MM.1S (cell line): ENCODE measurements around the gene CDK5RAP2.

Source experiments
- DNase-seq: peaks from one replicate; pipeline ENCODE4 v3.0.0-alpha.2; 2015
- H2AFZ ChIP-seq: fragments of 300-600 bp; sonication (generic); 2 replicates; pipeline ENCODE4 v1.6.0; 2016; ENCODE audit warnings: antibody characterized with exemption, low read length
- H3F3A ChIP-seq: fragments of 300-600 bp; sonication (generic); 2 replicates; pipeline ENCODE4 v1.6.1; 2016; ENCODE audit warnings: mild to moderate bottlenecking, antibody characterized with exemption, low read length, moderate library complexity, mixed read lengths; ENCODE audit not compliant: insufficient read depth
- H3K27ac ChIP-seq: fragments of 300-600 bp; sonication (generic); 2 replicates; pipeline ENCODE4 v1.5.1; 2016; ENCODE audit warnings: mild to moderate bottlenecking, low read length
- H3K27me3 ChIP-seq: fragments of 300-600 bp; sonication (generic); replicated peaks from 2 replicates; pipeline ENCODE4 v1.6.0; 2016; ENCODE audit warnings: low read length; ENCODE audit not compliant: insufficient read depth
- H3K36me3 ChIP-seq: fragments of 300-600 bp; sonication (generic); replicated peaks from 2 replicates; pipeline ENCODE4 v1.6.1; 2016; ENCODE audit warnings: mild to moderate bottlenecking, low read length, mixed read lengths; ENCODE audit not compliant: insufficient read depth
- H3K4me1 ChIP-seq: fragments of 300-600 bp; sonication (generic); 2 replicates; pipeline ENCODE4 v1.6.1; 2016; ENCODE audit warnings: low read length, mixed read lengths
- H3K4me2 ChIP-seq: fragments of 300-600 bp; sonication (generic); 2 replicates; pipeline ENCODE4 v1.6.0; 2016; ENCODE audit warnings: low read depth, low read length
- H3K4me3 ChIP-seq: fragments of 300-600 bp; sonication (generic); 2 replicates; pipeline ENCODE4 v1.5.1; 2016; ENCODE audit warnings: low read length, mixed read lengths
- H3K79me2 ChIP-seq: fragments of 300-600 bp; sonication (generic); 2 replicates; pipeline ENCODE4 v1.6.1; 2016; ENCODE audit warnings: mixed run types, low read length, mixed read lengths
- H3K9ac ChIP-seq: fragments of 300-600 bp; sonication (generic); 2 replicates; pipeline ENCODE4 v1.6.1; 2016; ENCODE audit warnings: low read length, mixed read lengths
- H3K9me2 ChIP-seq: fragments of 300-600 bp; sonication (generic); replicated peaks from 2 replicates; pipeline ENCODE4 v1.6.1; 2016; ENCODE audit warnings: mild to moderate bottlenecking, low read length, mixed read lengths; ENCODE audit not compliant: insufficient read depth
- H3K9me3 ChIP-seq: fragments of 300-600 bp; sonication (generic); replicated peaks from 2 replicates; pipeline ENCODE4 v1.6.1; 2016; ENCODE audit warnings: mild to moderate bottlenecking, low read length, mixed read lengths; ENCODE audit not compliant: insufficient read depth
- H4K20me1 ChIP-seq: fragments of 300-600 bp; sonication (generic); 2 replicates; pipeline ENCODE4 v1.6.1; 2016; ENCODE audit warnings: mild to moderate bottlenecking, low read length, moderate library complexity, mixed read lengths; ENCODE audit not compliant: insufficient read depth
- EZH2 ChIP-seq: fragments of 300-600 bp; sonication (generic); optimal IDR thresholded peaks from 2 replicates; pipeline ENCODE3; 2017; ENCODE audit warnings: low read depth, mild to moderate bottlenecking, antibody characterized with exemption, low read length, mixed read lengths
- EZH2phosphoT487 ChIP-seq: fragments of 300-600 bp; sonication (generic); IDR thresholded peaks from 2 replicates; pipeline ENCODE4 v1.6.1; 2018; ENCODE audit warnings: antibody characterized with exemption, low read length
- TF ChIP-seq, protein P1 (sequence below): fragments of 300-600 bp; sonication (generic); IDR thresholded peaks from 2 replicates; pipeline ENCODE4 v1.5.1; 2016; ENCODE audit warnings: antibody characterized with exemption, low read length, mixed read lengths

Gene CDK5RAP2

DNA sequence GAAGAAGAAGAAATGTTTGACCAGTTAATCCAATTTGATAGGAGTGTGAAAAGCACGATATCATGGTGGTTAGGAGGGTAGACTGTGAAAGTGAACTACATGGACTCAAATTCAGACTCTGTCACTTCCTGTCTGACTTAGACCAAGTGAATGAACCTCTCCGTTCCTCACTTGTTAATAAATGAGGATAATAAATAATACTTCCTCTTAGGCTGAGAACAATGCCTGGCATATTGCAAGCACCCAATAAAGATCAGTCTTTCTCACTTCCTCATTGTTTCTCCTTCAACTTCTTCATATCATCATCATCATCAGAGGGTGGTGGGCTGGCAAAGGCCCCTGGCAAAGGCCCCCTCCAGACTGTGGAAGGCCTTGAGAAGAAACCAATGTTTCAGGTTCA is 148.7 kb downstream of the CDK5RAP2 start:
- H3F3A ChIP-seq = peaks cover 3% of the 10 kb centered on the region; the same call in 1 of the 2 replicates
- no peak for DNase-seq
- H3K27me3 ChIP-seq = no peaks in the 10 kb centered on the region
- H3K4me1 ChIP-seq = no peaks in the 10 kb centered on the region
- H3K4me3 ChIP-seq = no peak overlapping the region
- no peak overlapping the region for H3K9ac ChIP-seq
- no peak for TF ChIP-seq EZH2
- TF ChIP-seq, protein P1, sequence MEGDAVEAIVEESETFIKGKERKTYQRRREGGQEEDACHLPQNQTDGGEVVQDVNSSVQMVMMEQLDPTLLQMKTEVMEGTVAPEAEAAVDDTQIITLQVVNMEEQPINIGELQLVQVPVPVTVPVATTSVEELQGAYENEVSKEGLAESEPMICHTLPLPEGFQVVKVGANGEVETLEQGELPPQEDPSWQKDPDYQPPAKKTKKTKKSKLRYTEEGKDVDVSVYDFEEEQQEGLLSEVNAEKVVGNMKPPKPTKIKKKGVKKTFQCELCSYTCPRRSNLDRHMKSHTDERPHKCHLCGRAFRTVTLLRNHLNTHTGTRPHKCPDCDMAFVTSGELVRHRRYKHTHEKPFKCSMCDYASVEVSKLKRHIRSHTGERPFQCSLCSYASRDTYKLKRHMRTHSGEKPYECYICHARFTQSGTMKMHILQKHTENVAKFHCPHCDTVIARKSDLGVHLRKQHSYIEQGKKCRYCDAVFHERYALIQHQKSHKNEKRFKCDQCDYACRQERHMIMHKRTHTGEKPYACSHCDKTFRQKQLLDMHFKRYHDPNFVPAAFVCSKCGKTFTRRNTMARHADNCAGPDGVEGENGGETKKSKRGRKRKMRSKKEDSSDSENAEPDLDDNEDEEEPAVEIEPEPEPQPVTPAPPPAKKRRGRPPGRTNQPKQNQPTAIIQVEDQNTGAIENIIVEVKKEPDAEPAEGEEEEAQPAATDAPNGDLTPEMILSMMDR = no peak
- no peak for TF ChIP-seq EZH2phosphoT487
- H3K36me3 ChIP-seq = no peaks in the 10 kb centered on the region; the same call in 1 of the 2 replicates
- no peaks in the 10 kb centered on the region for H3K9me2 ChIP-seq
- H4K20me1 ChIP-seq = no peaks in the 10 kb centered on the region
- no peak overlapping the region for H3K4me2 ChIP-seq
- no peaks in the 10 kb centered on the region for H3K9me3 ChIP-seq
- H3K79me2 ChIP-seq = 0 out of 2 replicates have a peak, but pooled peaks cover 4% of the 10 kb centered on the region
- no peak overlapping the region for H3K27ac ChIP-seq
- no peak overlapping the region for H2AFZ ChIP-seq

DNA sequence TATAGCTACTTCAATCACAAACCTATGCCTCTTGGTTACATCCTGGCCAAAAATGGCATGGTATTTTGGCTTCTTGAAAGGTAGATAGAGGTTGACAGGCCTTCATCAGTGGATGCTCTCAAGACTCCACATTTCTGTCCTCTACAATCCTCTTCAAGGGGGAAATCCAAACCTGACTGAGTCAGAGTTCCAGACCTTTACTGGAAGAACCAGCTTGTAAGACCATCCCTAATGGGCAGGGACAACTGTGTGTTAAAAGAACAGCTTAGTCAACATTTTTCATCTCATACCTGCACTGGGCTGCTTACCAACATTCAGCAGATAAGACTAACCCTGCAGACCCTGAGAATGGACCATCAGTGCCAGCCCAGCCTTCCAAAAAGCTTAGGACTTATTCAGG is 155.7 kb downstream of the CDK5RAP2 start:
- Histone ChIP-seq H3F3A (no peaks in the 10 kb centered on the region), H3K4me3 (no peak overlapping the region), H4K20me1 (no peaks in the 10 kb centered on the region), H3K36me3 (peaks cover 7% of the 10 kb centered on the region; the same call in 1 of the 2 replicates), H3K9ac (no peak overlapping the region), H3K27me3 (no peaks in the 10 kb centered on the region), H3K4me1 (no peaks in the 10 kb centered on the region), H3K27ac (no peak overlapping the region), H3K4me2 (no peak overlapping the region), H3K9me2 (no peaks in the 10 kb centered on the region), H3K79me2 (peaks cover 5% of the 10 kb centered on the region; the same call in 1 of the 2 replicates), H3K9me3 (no peaks in the 10 kb centered on the region), H2AFZ (no peak overlapping the region)
- no peak for TF ChIP-seq EZH2
- no peak for TF ChIP-seq EZH2phosphoT487
- TF ChIP-seq, protein P1 = no peak
- DNase-seq = no peak

DNA sequence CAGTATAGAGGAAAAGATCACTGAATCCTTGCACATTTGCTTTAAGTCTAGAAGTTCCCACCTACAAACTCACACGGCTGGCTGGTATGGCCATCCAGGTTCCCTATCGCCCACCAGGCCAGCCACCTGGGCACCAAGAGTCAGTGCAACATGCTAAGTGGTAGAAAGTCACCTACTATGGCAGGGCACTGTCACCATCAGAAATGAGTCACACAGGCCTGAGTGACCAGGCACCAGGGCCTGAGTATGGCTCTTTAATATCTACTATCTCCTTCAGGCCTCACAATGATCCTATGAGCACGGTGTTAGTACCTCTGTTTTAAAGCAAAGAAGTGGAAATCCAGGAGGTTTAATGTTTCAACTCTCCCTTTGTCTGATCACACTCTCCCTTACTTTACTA is 156.2 kb downstream of the CDK5RAP2 start:
- no peaks in the 10 kb centered on the region for H3K9me3 ChIP-seq
- no peaks in the 10 kb centered on the region for H3K9me2 ChIP-seq
- no peak overlapping the region for H2AFZ ChIP-seq
- H3K4me2 ChIP-seq = no peak overlapping the region
- H3K27ac ChIP-seq = no peak overlapping the region
- no peak for DNase-seq
- TF ChIP-seq EZH2phosphoT487 (no peak), EZH2 (no peak)
- TF ChIP-seq, protein P1 = no peak
- H3K4me3 ChIP-seq = no peak overlapping the region
- no peaks in the 10 kb centered on the region for H3K4me1 ChIP-seq
- H3K36me3 ChIP-seq = peaks cover 7% of the 10 kb centered on the region; the same call in 1 of the 2 replicates
- H3K79me2 ChIP-seq = peaks cover 5% of the 10 kb centered on the region; the same call in 1 of the 2 replicates
- no peaks in the 10 kb centered on the region for H4K20me1 ChIP-seq
- no peaks in the 10 kb centered on the region for H3F3A ChIP-seq
- no peak overlapping the region for H3K9ac ChIP-seq
- no peaks in the 10 kb centered on the region for H3K27me3 ChIP-seq
